Testis (tissue), 3 donors: ENCODE measurements around the gene UBE3C. TPM values are rescaled to one million over a fixed set of nuclear protein-coding genes. Genes with fewer than 3 reads are reported as not detected.
A peak's percentile ranks its signal among the peaks of the same experiment; 100 is the strongest.

Experiments
- DNase-seq: peaks from one replicate; pipeline ENCODE4 v3.0.0-alpha.2; 2019
- H3K27ac ChIP-seq, 2 donors: fragments of 200-600 bp; sonication (generic); one replicate each; pipeline ENCODE4 v1.5.1; 2019
- H3K27me3 ChIP-seq: fragments of 200-600 bp; sonication (generic); one replicate; pipeline ENCODE4 v1.5.1; 2019
- H3K36me3 ChIP-seq: fragments of 200-600 bp; sonication (generic); one replicate; pipeline ENCODE4 v1.5.1; 2017; ENCODE audit warnings: low read depth; ENCODE audit errors: missing control alignments
- H3K4me1 ChIP-seq: fragments of 200-600 bp; sonication (generic); one replicate; pipeline ENCODE4 v1.5.1; 2019
- H3K4me3 ChIP-seq, 2 donors: fragments of 200-600 bp; sonication (generic); one replicate each; pipeline ENCODE4 v1.5.1; 2017 to 2019
- H3K9me3 ChIP-seq: fragments of 200-600 bp; sonication (generic); one replicate; pipeline ENCODE4 v1.5.1; 2017
- CTCF ChIP-seq, 3 experiments: fragments of 450-650 bp in 2 of 3; fragments of 200-600 bp in 1 of 3; sonication (generic) in 1 of 3; IDR thresholded peaks; one replicate each; pipeline ENCODE4 v1.5.1; 2016 to 2019; ENCODE audit warnings: antibody characterized with exemption in 3 of 3, mild to moderate bottlenecking in 2 of 3, moderate library complexity in 1 of 3
- POLR2A ChIP-seq: fragments of 450-650 bp; IDR thresholded peaks from one replicate; pipeline ENCODE4 v1.6.1; 2017; ENCODE audit warnings: antibody characterized with exemption, mild to moderate bottlenecking, moderate library complexity
- WGBS, 2 donors: methylation state at CpG; one replicate each; pipeline ENCODE4 v1.1.5; 2018; 5-methylcytosine and 5-hydroxymethylcytosine counted together
- intact Hi-C: fragments of 100-400 bp; cut with DNase I; formaldehyde crosslinking; loops from one replicate; pipeline ENCODE4 v1.15.1; 2023; ENCODE audit warnings: low total_unique reads
- polyA plus RNA-seq: library from polyadenylated mRNA; stranded (reverse); fragments of 350-450 nt; fragmentation: Illumina TruSeq; extraction: RNeasy Lipid Tissue Mini Kit (QIAGEN cat#74804); gene quantifications from one replicate; pipeline ENCODE4 v1.2.3, GENCODE V29; 2014; ENCODE audit warnings: low read depth, low replicate concordance; ENCODE audit not compliant: insufficient read depth
- total RNA-seq, 2 donors: library from RNA; depleted of rRNA; stranded (reverse); fragments of >200 nt; gene quantifications; one replicate each; pipeline ENCODE4 v1.2.3, GENCODE V29; 2016

UBE3C gene
- total and polyA plus RNA-seq, 3 donors from 2014 or later = 69.4 to 95.9 (median 86.0) TPM

GRCh38 chr7:157113607-157114006 is 25.1 kb upstream of the UBE3C start:
- Histone ChIP-seq H3K9me3 (no peaks in the 10 kb centered on the region), H3K4me3 (no peak overlapping the region), H3K27ac (no peak overlapping the region), H3K36me3 (no peaks in the 10 kb centered on the region), H3K4me1 (no peaks in the 10 kb centered on the region), H3K27me3 (no peaks in the 10 kb centered on the region)
- intact Hi-C loops = no loop called here
- DNase-seq = no peak
- 67 to 79% methylated on average over 2 of the region's 2 CpGs for WGBS, 2 donors
- TF ChIP-seq CTCF (IDR thresholded peaks at IDR 0.05) = no peak
- TF ChIP-seq POLR2A = no peak

GRCh38 chr7:157116762-157117161 is 22.0 kb upstream of the UBE3C start:
- Histone ChIP-seq H3K9me3 (no peaks in the 10 kb centered on the region), H3K4me1 (no peaks in the 10 kb centered on the region), H3K4me3 (no peak overlapping the region), H3K36me3 (no peaks in the 10 kb centered on the region), H3K27ac (no peak overlapping the region), H3K27me3 (no peaks in the 10 kb centered on the region)
- WGBS, 2 donors = 97 to 98% methylated on average over 5 of the region's 5 CpGs
- no peak for TF ChIP-seq POLR2A
- TF ChIP-seq CTCF (IDR thresholded peaks at IDR 0.05) = no peak
- no peak for DNase-seq
- intact Hi-C loops = no loop called here

- Histone ChIP-seq H3K36me3 (no peaks in the 10 kb centered on the region), H3K4me1 (no peaks in the 10 kb centered on the region), H3K27ac (no peak overlapping the region), H3K9me3 (no peaks in the 10 kb centered on the region), H3K4me3 (no peak overlapping the region), H3K27me3 (no peaks in the 10 kb centered on the region)
- DNase-seq = peak; percentile 25
- intact Hi-C loops = no loop called here
- TF ChIP-seq POLR2A = no peak
- TF ChIP-seq CTCF (IDR thresholded peaks at IDR 0.05) = no peak
- WGBS, 2 donors = 86 to 91% methylated on average over 2 of the region's 2 CpGs
Observed at GRCh38 chr7:157117796-157118195, 20.9 kb upstream of the UBE3C start.

GRCh38 chr7:157120181-157120580 is 18.5 kb upstream of the UBE3C start:
- no peak for TF ChIP-seq POLR2A
- no peak for TF ChIP-seq CTCF (IDR thresholded peaks at IDR 0.05)
- no peak for DNase-seq
- Histone ChIP-seq H3K4me1 (no peaks in the 10 kb centered on the region), H3K27me3 (no peaks in the 10 kb centered on the region), H3K9me3 (no peaks in the 10 kb centered on the region), H3K36me3 (no peaks in the 10 kb centered on the region), H3K4me3 (no peak overlapping the region), H3K27ac (no peak overlapping the region)
- 90 to 100% methylated on average over 4 to 14 of the region's 14 CpGs for WGBS, 2 donors
- intact Hi-C loops = no loop called here

- Histone ChIP-seq H3K9me3 (no peaks in the 10 kb centered on the region), H3K4me3 (no peak overlapping the region), H3K36me3 (no peaks in the 10 kb centered on the region), H3K27ac (no peak overlapping the region), H3K4me1 (no peaks in the 10 kb centered on the region), H3K27me3 (no peaks in the 10 kb centered on the region)
- no peak for DNase-seq
- no peak for TF ChIP-seq POLR2A
- no peak for TF ChIP-seq CTCF (IDR thresholded peaks at IDR 0.05)
- WGBS, 2 donors = 88 to 90% methylated on average over 8 to 18 of the region's 18 CpGs
- intact Hi-C loops = no loop called here
Observed at GRCh38 chr7:157121184-157121715, 17.5 kb upstream of the UBE3C start.
